Thyroid gland (tissue), 4 donors: Measurements from ENCODE around the gene RAB20.

Experiments used
- CTCF ChIP-seq, 6 experiments: fragments of 200-600 bp in 3 of 6; fragments of 450-650 bp in 3 of 6; sonication (generic) in 3 of 6; IDR thresholded peaks; one replicate each; pipeline ENCODE4 v1.5.1; 2016 to 2019; ENCODE audit warnings: antibody characterized with exemption in 6 of 6, mild to moderate bottlenecking in 2 of 6, inconsistent platforms in 1 of 6, moderate library complexity in 1 of 6
- POLR2A ChIP-seq, 2 donors: fragments of 450-650 bp; IDR thresholded peaks; one replicate each; pipeline ENCODE4 v1.6.1; 2017; ENCODE audit warnings: antibody characterized with exemption in 2 of 2, mild to moderate bottlenecking in 2 of 2, moderate library complexity in 1 of 2

DNA sequence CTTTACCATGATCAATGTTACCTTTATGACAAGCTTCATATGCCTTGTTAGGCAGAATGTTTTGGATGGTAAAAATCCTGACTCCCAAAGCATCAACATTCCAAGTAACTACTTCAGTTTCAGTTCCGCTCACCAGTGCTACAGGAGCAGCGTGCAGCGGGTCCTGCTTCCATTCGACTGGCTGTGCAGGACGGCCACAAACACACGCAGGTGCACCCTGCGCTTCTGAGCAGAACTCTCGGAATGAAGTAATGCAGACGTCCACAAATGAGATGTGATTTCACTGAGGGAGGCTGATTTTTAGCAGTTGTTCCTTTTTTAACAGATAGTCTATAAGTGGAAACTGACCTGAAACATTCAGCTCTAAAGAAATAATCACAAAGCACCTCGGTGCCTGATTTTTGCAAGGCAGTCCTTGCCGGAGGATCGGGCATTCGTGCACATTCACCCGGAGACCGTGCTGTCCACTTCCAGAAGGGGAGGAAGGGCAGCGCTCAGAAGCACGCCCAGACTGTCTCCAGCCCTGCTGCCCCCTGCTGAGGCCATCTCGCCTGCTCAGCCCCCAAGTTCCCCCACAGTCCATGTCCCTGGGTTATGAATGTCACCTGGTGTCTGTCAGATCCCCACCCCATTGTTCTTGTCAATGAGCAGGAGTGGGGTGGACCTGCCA is 85.8 kb downstream of the RAB20 start:
- no peak for TF ChIP-seq CTCF (IDR thresholded peaks at IDR 0.05)
- TF ChIP-seq POLR2A (IDR thresholded peaks at IDR 0.05): no peak
